Activated effector memory CD4-positive, alpha-beta T cell treated with Interleukin-2 at 50 U/mL for 16 hours (primary cell): ENCODE measurements around the gene RNF224.

Experiments used
- DNase-seq: peaks from one replicate; pipeline ENCODE4 v3.0.0-alpha.2; 2020

Gene RNF224

GRCh38 chr9:137275588-137276472, 48.5 kb downstream of the RNF224 start:
- no peak for DNase-seq

- no peak for DNase-seq
Measured at GRCh38 chr9:137276473-137277328, 49.4 kb downstream of the RNF224 start.

- no peak for DNase-seq
Measured at GRCh38 chr9:137277329-137278041, 50.2 kb downstream of the RNF224 start, which contains the start of gene TOR4A. TSS of gene TOR4A (plus strand) at chr9:137277726. CDS start at chr9:137278690, 964 bp downstream.

- no peak for DNase-seq
Measured at GRCh38 chr9:137278061-137278701, 50.9 kb downstream of the RNF224 start.
